H9 (cell line): ENCODE results near the gene NXPH1. TPM values are rescaled to one million over a fixed set of nuclear protein-coding genes. Genes with fewer than 3 reads are reported as not detected.

ENCODE experiments used
- DNase-seq: peaks from one replicate; pipeline ENCODE4 v3.0.0-alpha.2; 2017
- H2AFZ ChIP-seq: one replicate; pipeline ENCODE4 v1.6.1; 2013; ENCODE audit warnings: mild to moderate bottlenecking, low read length, control low read depth, moderate library complexity
- H2AK5ac ChIP-seq: 2 replicates; pipeline ENCODE4 v1.6.1; 2013; ENCODE audit warnings: low read length, control low read depth, mixed read lengths; ENCODE audit not compliant: insufficient read length
- H2BK120ac ChIP-seq: one replicate; pipeline ENCODE4 v1.6.1; 2013; ENCODE audit warnings: low read depth, mild to moderate bottlenecking, low read length, control low read depth, inconsistent platforms; ENCODE audit not compliant: poor library complexity, severe bottlenecking
- H2BK12ac ChIP-seq: 2 replicates; pipeline ENCODE4 v1.6.1; 2013; ENCODE audit warnings: low read length, control low read depth, mixed read lengths, low read depth; ENCODE audit not compliant: insufficient read length
- H2BK15ac ChIP-seq: 2 replicates; pipeline ENCODE4 v1.6.1; 2013; ENCODE audit warnings: low read depth, low read length, control low read depth
- H2BK20ac ChIP-seq: one replicate; pipeline ENCODE4 v1.6.1; 2013; ENCODE audit warnings: low read depth, mild to moderate bottlenecking, low read length, control low read depth, inconsistent platforms; ENCODE audit not compliant: poor library complexity, severe bottlenecking
- H2BK5ac ChIP-seq: 2 replicates; pipeline ENCODE4 v1.6.1; 2013; ENCODE audit warnings: low read length, control low read depth, mixed read lengths; ENCODE audit not compliant: insufficient read length
- H3K14ac ChIP-seq: 2 replicates; pipeline ENCODE4 v1.6.1; 2013; ENCODE audit warnings: low read length, control low read depth; ENCODE audit not compliant: insufficient read depth
- H3K18ac ChIP-seq: 2 replicates; pipeline ENCODE4 v1.6.1; 2013; ENCODE audit warnings: low read depth, mild to moderate bottlenecking, mixed read lengths, low read length, control low read depth; ENCODE audit not compliant: insufficient read length
- H3K23ac ChIP-seq: 2 replicates; pipeline ENCODE4 v1.6.1; 2013; ENCODE audit warnings: low read length, control low read depth, mixed read lengths, low read depth; ENCODE audit not compliant: insufficient read length
- H3K23me2 ChIP-seq: 2 replicates; pipeline ENCODE4 v1.6.1; 2013; ENCODE audit warnings: low read depth, mild to moderate bottlenecking, mixed read lengths, low read length, control low read depth; ENCODE audit not compliant: insufficient read length, poor library complexity, severe bottlenecking
- H3K27ac ChIP-seq: 2 replicates; pipeline ENCODE4 v1.5.1; 2013; ENCODE audit warnings: low read length, control low read depth, mixed read lengths, low read depth; ENCODE audit not compliant: insufficient read length
- H3K27me3 ChIP-seq: 2 replicates; pipeline ENCODE4 v1.6.1; 2013; ENCODE audit warnings: low read length, control low read depth, inconsistent platforms; ENCODE audit not compliant: insufficient read depth
- H3K4ac ChIP-seq: 2 replicates; pipeline ENCODE4 v1.6.1; 2013; ENCODE audit warnings: low read depth, mild to moderate bottlenecking, control low read depth, inconsistent platforms, low read length, moderate library complexity
- H3K4me1 ChIP-seq: 2 replicates; pipeline ENCODE4 v1.6.1; 2013; ENCODE audit warnings: low read length, control low read depth, inconsistent platforms; ENCODE audit not compliant: insufficient read depth
- H3K4me2 ChIP-seq: 2 replicates; pipeline ENCODE4 v1.6.1; 2013; ENCODE audit warnings: low read length, control low read depth, mixed read lengths; ENCODE audit not compliant: insufficient read length, insufficient read depth
- H3K56ac ChIP-seq: 2 replicates; pipeline ENCODE4 v1.6.1; 2013; ENCODE audit warnings: low read depth, mild to moderate bottlenecking, mixed read lengths, low read length, control low read depth; ENCODE audit not compliant: insufficient read length
- H3K79me1 ChIP-seq: 2 replicates; pipeline ENCODE4 v1.6.1; 2013; ENCODE audit warnings: low read depth, mild to moderate bottlenecking, moderate library complexity, low read length, control low read depth, inconsistent platforms; ENCODE audit not compliant: insufficient read depth, poor library complexity, severe bottlenecking
- H3K79me2 ChIP-seq: 2 replicates; pipeline ENCODE4 v1.6.1; 2013; ENCODE audit warnings: low read length, control low read depth, inconsistent platforms; ENCODE audit not compliant: insufficient read depth
- H3K9ac ChIP-seq: 2 replicates; pipeline ENCODE4 v1.6.1; 2013; ENCODE audit warnings: low read length, control low read depth, mixed read lengths; ENCODE audit not compliant: insufficient read length; ENCODE audit errors: extremely low read depth
- H3K9me3 ChIP-seq: one replicate; pipeline ENCODE4 v1.6.1; 2013; ENCODE audit warnings: low read depth, low read length, inconsistent platforms; ENCODE audit not compliant: control insufficient read depth
- H3T11ph ChIP-seq: one replicate; pipeline ENCODE4 v1.6.1; 2013; ENCODE audit warnings: mild to moderate bottlenecking, low read length, control low read depth, inconsistent platforms
- H4K20me1 ChIP-seq: one replicate; pipeline ENCODE4 v1.6.1; 2013; ENCODE audit not compliant: control insufficient read depth, insufficient read length, insufficient read depth
- H4K5ac ChIP-seq: 2 replicates; pipeline ENCODE4 v1.6.1; 2013; ENCODE audit warnings: low read depth, mild to moderate bottlenecking, mixed read lengths, low read length, control low read depth; ENCODE audit not compliant: insufficient read length
- H4K8ac ChIP-seq: replicated peaks from 2 replicates; pipeline ENCODE4 v1.6.1; 2013; ENCODE audit warnings: low read length, control low read depth, mixed read lengths, low read depth; ENCODE audit not compliant: insufficient read length
- H4K91ac ChIP-seq: 2 replicates; pipeline ENCODE4 v1.6.1; 2013; ENCODE audit warnings: low read depth, mild to moderate bottlenecking, moderate library complexity, mixed read lengths, low read length, control low read depth; ENCODE audit not compliant: insufficient read length
- H3K27ac Mint-ChIP-seq, 3 experiments: 2 replicates in 2 of 3; 3 replicates in 1 of 3; pipeline ENCODE4 v1.8.0; 2020 to 2021; ENCODE audit warnings: mixed read lengths in 3 of 3, mild to moderate bottlenecking in 1 of 3, moderate library complexity in 1 of 3
- H3K27me3 Mint-ChIP-seq: 2 replicates; pipeline ENCODE4 v1.8.0; 2021; ENCODE audit warnings: low read depth, mild to moderate bottlenecking, moderate library complexity, mixed read lengths
- H3K36me3 Mint-ChIP-seq, 3 experiments: 2 replicates in 2 of 3; 3 replicates in 1 of 3; pipeline ENCODE4 v1.8.0; 2020 to 2021; ENCODE audit warnings: low read depth in 3 of 3, mixed read lengths in 3 of 3; ENCODE audit not compliant: insufficient read depth in 1 of 3
- H3K4me1 Mint-ChIP-seq, 2 experiments: 2 replicates each; pipeline ENCODE4 v1.8.0; 2020; ENCODE audit warnings: mixed read lengths in 2 of 2
- H3K4me3 Mint-ChIP-seq, 2 experiments: 2 replicates in 1 of 2; 3 replicates in 1 of 2; pipeline ENCODE4 v1.8.0; 2020 to 2021; ENCODE audit warnings: mild to moderate bottlenecking in 2 of 2, mixed read lengths in 2 of 2, moderate library complexity in 1 of 2
- H3K9me3 Mint-ChIP-seq, 2 experiments: 2 replicates in 1 of 2; 3 replicates in 1 of 2; pipeline ENCODE4 v1.8.0; 2020; ENCODE audit warnings: mild to moderate bottlenecking in 2 of 2, mixed read lengths in 2 of 2, moderate library complexity in 1 of 2
- WGBS: extraction: QIAGEN DNeasy Blood & Tissue Kit; methylation state at CpG from one replicate; pipeline ENCODE4 v1.1.7; 2013; ENCODE audit warnings: missing lambda C conversion rate, low lambda C conversion rate, mixed read lengths; ENCODE audit not compliant: insufficient read length; ENCODE audit errors: extremely low coverage; 5-methylcytosine and 5-hydroxymethylcytosine counted together
- total RNA-seq: library from RNA; stranded (reverse); gene quantifications from 2 replicates; pipeline ENCODE4 v1.2.1, GENCODE V29; 2021
- TF ChIP-seq, protein P1 (sequence below): fragments of 200-600 bp; sonication (generic); conservative IDR thresholded peaks from 3 replicates; pipeline ENCODE4 v1.8.0; 2021; ENCODE audit warnings: antibody characterized with exemption, mild to moderate bottlenecking

NXPH1 gene
- total RNA-seq, 1 experiment from 2014 or later = 0.15 TPM

DNA sequence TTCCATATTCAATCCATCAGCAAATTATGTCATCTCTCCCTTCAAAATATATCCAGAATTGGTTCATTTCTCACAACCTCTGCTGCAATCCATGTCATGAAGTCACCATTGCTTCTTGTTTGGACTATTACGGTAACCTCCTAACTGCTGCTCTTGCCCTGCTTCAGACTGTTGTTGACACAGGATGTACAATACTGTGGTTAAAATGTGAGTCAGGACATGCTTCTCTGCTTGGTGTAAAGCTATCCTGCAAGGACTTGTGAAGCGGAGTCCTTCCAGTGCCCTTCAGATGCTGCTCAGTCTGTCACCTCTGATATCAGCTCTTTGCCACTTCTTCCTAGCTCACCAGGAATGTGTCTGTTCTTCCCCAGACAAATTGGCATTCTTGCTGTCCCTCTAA, 10.4 kb upstream of the NXPH1 start:
- Mint-ChIP-seq H3K36me3 (no peaks in the 10 kb centered on the region), H3K27me3 (peaks cover 2% of the 10 kb centered on the region; the same call in 1 of the 2 replicates), H3K27ac (no peak overlapping the region), H3K9me3 (no peaks in the 10 kb centered on the region), H3K4me3 (no peak overlapping the region), H3K4me1 (no peaks in the 10 kb centered on the region)
- no peak overlapping the region for H3T11ph ChIP-seq
- H2AFZ ChIP-seq = no peak overlapping the region
- H3K4ac ChIP-seq = no peak overlapping the region
- no peak overlapping the region for H2BK20ac ChIP-seq
- no peak overlapping the region for H3K56ac ChIP-seq
- no CpG with 5 or more reads among the region's 2 CpGs for WGBS
- no peak for DNase-seq
- no peak overlapping the region for H4K91ac ChIP-seq
- no peaks in the 10 kb centered on the region for H3K4me1 ChIP-seq
- H2BK12ac ChIP-seq = no peak overlapping the region
- no peak overlapping the region for H2BK5ac ChIP-seq
- no peak overlapping the region for H3K18ac ChIP-seq
- no peak overlapping the region for H3K4me2 ChIP-seq
- TF ChIP-seq, protein P1, sequence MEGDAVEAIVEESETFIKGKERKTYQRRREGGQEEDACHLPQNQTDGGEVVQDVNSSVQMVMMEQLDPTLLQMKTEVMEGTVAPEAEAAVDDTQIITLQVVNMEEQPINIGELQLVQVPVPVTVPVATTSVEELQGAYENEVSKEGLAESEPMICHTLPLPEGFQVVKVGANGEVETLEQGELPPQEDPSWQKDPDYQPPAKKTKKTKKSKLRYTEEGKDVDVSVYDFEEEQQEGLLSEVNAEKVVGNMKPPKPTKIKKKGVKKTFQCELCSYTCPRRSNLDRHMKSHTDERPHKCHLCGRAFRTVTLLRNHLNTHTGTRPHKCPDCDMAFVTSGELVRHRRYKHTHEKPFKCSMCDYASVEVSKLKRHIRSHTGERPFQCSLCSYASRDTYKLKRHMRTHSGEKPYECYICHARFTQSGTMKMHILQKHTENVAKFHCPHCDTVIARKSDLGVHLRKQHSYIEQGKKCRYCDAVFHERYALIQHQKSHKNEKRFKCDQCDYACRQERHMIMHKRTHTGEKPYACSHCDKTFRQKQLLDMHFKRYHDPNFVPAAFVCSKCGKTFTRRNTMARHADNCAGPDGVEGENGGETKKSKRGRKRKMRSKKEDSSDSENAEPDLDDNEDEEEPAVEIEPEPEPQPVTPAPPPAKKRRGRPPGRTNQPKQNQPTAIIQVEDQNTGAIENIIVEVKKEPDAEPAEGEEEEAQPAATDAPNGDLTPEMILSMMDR = no peak
- H2BK15ac ChIP-seq = no peak overlapping the region
- 0 out of 2 replicates have a peak, but pooled peaks cover 2% of the 10 kb centered on the region for H3K79me2 ChIP-seq
- H3K9me3 ChIP-seq = no peaks in the 10 kb centered on the region
- no peaks in the 10 kb centered on the region for H4K20me1 ChIP-seq
- H2AK5ac ChIP-seq = no peak overlapping the region
- no peak overlapping the region for H4K8ac ChIP-seq
- H3K27ac ChIP-seq = no peak overlapping the region
- H3K23ac ChIP-seq = no peak overlapping the region
- no peak overlapping the region for H4K5ac ChIP-seq
- H3K27me3 ChIP-seq = no peaks in the 10 kb centered on the region
- H2BK120ac ChIP-seq = no peak overlapping the region
- H3K79me1 ChIP-seq = no peaks in the 10 kb centered on the region
- H3K9ac ChIP-seq = no peak overlapping the region
- no peaks in the 10 kb centered on the region for H3K23me2 ChIP-seq
- H3K14ac ChIP-seq = no peak overlapping the region
